HEK293 (cell line): ENCODE data around the gene ANKRD22.

Experiments
- CTCF ChIA-PET: fragments of 350-600 bp; formaldehyde crosslinking; extraction: SDS; loops from one replicate; lab custom pipeline; 2021; ENCODE audit warnings: antibody characterized with exemption; lab: Yijun Ruan, JAX
- POLR2A ChIA-PET: fragments of 300-600 bp; formaldehyde crosslinking; extraction: SDS; loops from one replicate; lab custom pipeline; 2020; ENCODE audit warnings: antibody characterized with exemption, inconsistent platforms; lab: Yijun Ruan, JAX
- H3K27ac ChIP-seq: fragments of 200-500 bp; sonication (Bioruptor generic); 2 replicates; pipeline ENCODE4 v1.5.1; 2014; ENCODE audit warnings: low read depth, low read length, control low read depth, inconsistent platforms; ENCODE audit errors: extremely low read depth
- H3K36me3 ChIP-seq, 2 experiments: fragments of 200-500 bp in 1 of 2; sonication (Bioruptor generic) in 1 of 2; 1 replicate in 1 of 2; 2 replicates in 1 of 2; pipeline ENCODE4 v1.5.1; 2014 to 2017; ENCODE audit warnings: inconsistent platforms in 2 of 2, low read length in 2 of 2; ENCODE audit not compliant: control insufficient read depth in 2 of 2, insufficient read depth in 1 of 2
- H3K4me1 ChIP-seq: fragments of 200-500 bp; sonication (Bioruptor generic); 2 replicates; pipeline ENCODE4 v1.5.1; 2014; ENCODE audit warnings: mild to moderate bottlenecking, low read length, inconsistent platforms; ENCODE audit not compliant: control insufficient read depth, insufficient read depth
- H3K4me3 ChIP-seq: 2 replicates; pipeline ENCODE4 v1.5.1; 2011; ENCODE audit warnings: low read depth, mild to moderate bottlenecking, control low read depth, low read length, moderate library complexity
- H3K9me3 ChIP-seq: fragments of 200-500 bp; sonication (Bioruptor generic); 2 replicates; pipeline ENCODE4 v1.5.1; 2014; ENCODE audit warnings: low read depth, low read length, inconsistent platforms; ENCODE audit not compliant: control insufficient read depth, insufficient read depth
- BCL11A ChIP-seq: fragments of 450-650 bp; formaldehyde crosslinking; IDR thresholded peaks from 2 replicates; pipeline ENCODE4 v1.5.1; 2016; ENCODE audit warnings: low read depth, missing biosample characterization, missing genetic modification characterization
- GFI1B ChIP-seq: fragments of 450-650 bp; formaldehyde crosslinking; IDR thresholded peaks from 2 replicates; pipeline ENCODE4 v1.5.1; 2016; ENCODE audit warnings: missing biosample characterization, missing genetic modification characterization
- KLF7 ChIP-seq: fragments of 450-650 bp; formaldehyde crosslinking; IDR thresholded peaks from 2 replicates; pipeline ENCODE4 v1.5.1; 2016; ENCODE audit warnings: missing biosample characterization, missing genetic modification characterization, borderline replicate concordance
- MYNN ChIP-seq: fragments of 450-650 bp; formaldehyde crosslinking; IDR thresholded peaks from 2 replicates; pipeline ENCODE4 v1.5.1; 2016; ENCODE audit warnings: missing biosample characterization, missing genetic modification characterization, borderline replicate concordance
- OSR2 ChIP-seq: fragments of 450-650 bp; formaldehyde crosslinking; IDR thresholded peaks from 2 replicates; pipeline ENCODE4 v1.5.1; 2016; ENCODE audit warnings: missing biosample characterization, missing genetic modification characterization
- RBAK ChIP-seq: fragments of 450-650 bp; formaldehyde crosslinking; IDR thresholded peaks from 2 replicates; pipeline ENCODE4 v1.5.1; 2016; ENCODE audit warnings: missing biosample characterization, missing genetic modification characterization
- SP2 ChIP-seq: fragments of 450-650 bp; formaldehyde crosslinking; IDR thresholded peaks from 2 replicates; pipeline ENCODE4 v1.5.1; 2016; ENCODE audit warnings: missing biosample characterization, missing genetic modification characterization
- SP7 ChIP-seq: fragments of 450-650 bp; formaldehyde crosslinking; IDR thresholded peaks from 2 replicates; pipeline ENCODE4 v1.5.1; 2016; ENCODE audit warnings: missing biosample characterization, missing genetic modification characterization
- TRIM28 ChIP-seq: IDR thresholded peaks from 2 replicates; pipeline ENCODE4 v1.6.1; 2011; ENCODE audit warnings: low read length, control low read depth, borderline replicate concordance
- YY2 ChIP-seq: fragments of 450-650 bp; formaldehyde crosslinking; IDR thresholded peaks from 2 replicates; pipeline ENCODE4 v1.5.1; 2016; ENCODE audit warnings: missing biosample characterization, missing genetic modification characterization
- ZNF350 ChIP-seq: fragments of 450-650 bp; formaldehyde crosslinking; IDR thresholded peaks from 2 replicates; pipeline ENCODE4 v1.5.0; 2017; ENCODE audit warnings: missing biosample characterization, mild to moderate bottlenecking, missing genetic modification characterization
- ZNF521 ChIP-seq: fragments of 450-650 bp; formaldehyde crosslinking; IDR thresholded peaks from 2 replicates; pipeline ENCODE4 v1.5.1; 2017; ENCODE audit warnings: missing biosample characterization, mild to moderate bottlenecking, missing genetic modification characterization
- ZNF596 ChIP-seq: fragments of 450-650 bp; IDR thresholded peaks from 2 replicates; pipeline ENCODE4 v1.5.0; 2018; ENCODE audit warnings: missing biosample characterization, mild to moderate bottlenecking, missing genetic modification characterization, moderate library complexity
- TF ChIP-seq, protein P1 (sequence below): fragments of 450-650 bp; formaldehyde crosslinking; conservative IDR thresholded peaks from 2 replicates; pipeline ENCODE4 v1.5.1; 2016; ENCODE audit warnings: low read depth, missing biosample characterization, missing genetic modification characterization
- TF ChIP-seq, protein P2 (sequence below): fragments of 450-650 bp; formaldehyde crosslinking; IDR thresholded peaks from 2 replicates; pipeline ENCODE4 v1.5.1; 2017; ENCODE audit warnings: missing biosample characterization, missing genetic modification characterization
- TF ChIP-seq, protein P3 (sequence below): fragments of 450-650 bp; formaldehyde crosslinking; IDR thresholded peaks from 2 replicates; pipeline ENCODE4 v1.5.1; 2016; ENCODE audit warnings: missing biosample characterization, missing genetic modification characterization
- TF ChIP-seq, protein P4 (sequence below): fragments of 450-650 bp; formaldehyde crosslinking; IDR thresholded peaks from 2 replicates; pipeline ENCODE4 v1.5.1; 2016; ENCODE audit warnings: missing biosample characterization, missing genetic modification characterization

The ANKRD22 gene

DNA sequence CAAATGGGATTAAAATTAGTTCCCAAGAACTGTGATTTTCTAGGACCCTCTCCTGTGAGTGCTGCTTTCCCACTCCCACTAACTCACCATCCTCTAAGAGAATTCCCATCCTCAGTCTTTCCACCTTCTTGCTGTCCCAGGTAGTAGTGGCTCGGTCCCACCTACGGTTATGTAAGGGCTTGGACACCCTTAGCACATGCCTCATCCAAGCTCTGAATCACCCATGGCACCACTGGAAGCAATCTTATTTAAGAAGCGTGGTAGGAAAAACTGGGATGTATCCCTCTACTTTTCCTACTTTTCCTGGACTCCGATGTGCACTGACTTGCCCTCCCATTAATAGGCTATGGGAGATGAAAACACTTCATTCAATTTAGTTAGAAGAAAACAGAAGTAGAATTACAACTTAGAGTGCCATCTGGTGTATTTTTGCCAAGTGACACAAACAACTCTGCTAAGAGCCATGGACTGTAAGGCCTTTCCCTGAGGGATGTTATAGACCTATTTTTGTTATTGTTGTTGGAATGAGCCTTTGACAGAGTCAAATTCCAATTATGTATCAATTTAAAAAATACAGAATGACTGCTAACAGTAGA is 13.7 kb upstream of the ANKRD22 start (continued):
- TF ChIP-seq, protein P1, sequence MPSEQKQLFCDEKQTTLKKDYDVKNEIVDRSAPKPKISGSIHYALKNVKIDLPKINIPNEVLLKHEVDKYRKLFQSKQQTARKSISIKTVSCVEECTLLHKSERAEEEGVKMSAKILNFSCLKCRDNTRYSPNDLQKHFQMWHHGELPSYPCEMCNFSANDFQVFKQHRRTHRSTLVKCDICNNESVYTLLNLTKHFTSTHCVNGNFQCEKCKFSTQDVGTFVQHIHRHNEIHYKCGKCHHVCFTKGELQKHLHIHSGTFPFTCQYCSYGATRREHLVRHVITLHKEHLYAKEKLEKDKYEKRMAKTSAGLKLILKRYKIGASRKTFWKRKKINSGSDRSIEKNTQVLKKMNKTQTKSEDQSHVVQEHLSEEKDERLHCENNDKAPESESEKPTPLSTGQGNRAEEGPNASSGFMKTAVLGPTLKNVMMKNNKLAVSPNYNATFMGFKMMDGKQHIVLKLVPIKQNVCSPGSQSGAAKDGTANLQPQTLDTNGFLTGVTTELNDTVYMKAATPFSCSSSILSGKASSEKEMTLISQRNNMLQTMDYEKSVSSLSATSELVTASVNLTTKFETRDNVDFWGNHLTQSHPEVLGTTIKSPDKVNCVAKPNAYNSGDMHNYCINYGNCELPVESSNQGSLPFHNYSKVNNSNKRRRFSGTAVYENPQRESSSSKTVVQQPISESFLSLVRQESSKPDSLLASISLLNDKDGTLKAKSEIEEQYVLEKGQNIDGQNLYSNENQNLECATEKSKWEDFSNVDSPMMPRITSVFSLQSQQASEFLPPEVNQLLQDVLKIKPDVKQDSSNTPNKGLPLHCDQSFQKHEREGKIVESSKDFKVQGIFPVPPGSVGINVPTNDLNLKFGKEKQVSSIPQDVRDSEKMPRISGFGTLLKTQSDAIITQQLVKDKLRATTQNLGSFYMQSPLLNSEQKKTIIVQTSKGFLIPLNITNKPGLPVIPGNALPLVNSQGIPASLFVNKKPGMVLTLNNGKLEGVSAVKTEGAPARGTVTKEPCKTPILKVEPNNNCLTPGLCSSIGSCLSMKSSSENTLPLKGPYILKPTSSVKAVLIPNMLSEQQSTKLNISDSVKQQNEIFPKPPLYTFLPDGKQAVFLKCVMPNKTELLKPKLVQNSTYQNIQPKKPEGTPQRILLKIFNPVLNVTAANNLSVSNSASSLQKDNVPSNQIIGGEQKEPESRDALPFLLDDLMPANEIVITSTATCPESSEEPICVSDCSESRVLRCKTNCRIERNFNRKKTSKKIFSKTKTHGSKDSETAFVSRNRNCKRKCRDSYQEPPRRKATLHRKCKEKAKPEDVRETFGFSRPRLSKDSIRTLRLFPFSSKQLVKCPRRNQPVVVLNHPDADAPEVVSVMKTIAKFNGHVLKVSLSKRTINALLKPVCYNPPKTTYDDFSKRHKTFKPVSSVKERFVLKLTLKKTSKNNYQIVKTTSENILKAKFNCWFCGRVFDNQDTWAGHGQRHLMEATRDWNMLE (tag by site-specific recombination): no peak
- no peak for TF ChIP-seq GFI1B (tag by site-specific recombination)

DNA sequence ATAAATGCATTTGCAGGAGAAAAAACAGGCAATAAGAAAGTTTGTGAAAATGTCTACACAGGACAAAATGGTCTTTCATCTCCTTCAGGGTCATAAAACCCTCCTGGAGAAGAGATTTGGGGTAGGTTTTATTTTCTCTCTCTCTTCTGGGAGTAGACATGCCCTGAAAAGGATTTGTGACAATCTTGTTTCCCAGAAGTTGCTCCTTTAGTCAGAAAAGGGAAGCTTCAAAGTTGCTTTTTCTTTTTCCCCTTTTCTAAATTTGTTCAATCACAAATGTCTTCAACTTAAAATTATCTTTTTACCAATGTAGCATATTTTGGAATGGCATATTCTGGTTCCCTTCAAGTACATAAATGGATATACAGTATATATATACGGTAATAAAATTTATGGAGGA is 9.4 kb upstream of the ANKRD22 start:
- no peak for TF ChIP-seq BCL11A (tag by site-specific recombination)
- no peaks in the 10 kb centered on the region for H3K9me3 ChIP-seq
- H3K4me3 ChIP-seq: no peak overlapping the region
- CTCF ChIA-PET: interaction anchor here (1.0 to 1.2 kb wide), 2 partner anchors 25 to 74 kb away, joined by 3 to 4 read pairs; no protein-coding TSS in a partner anchor
- no peaks in the 10 kb centered on the region for H3K36me3 ChIP-seq
- POLR2A ChIA-PET: no interaction called here
- peaks cover 4% of the 10 kb centered on the region; the same call in 1 of the 2 replicates for H3K4me1 ChIP-seq
- H3K27ac ChIP-seq: no peak overlapping the region

DNA sequence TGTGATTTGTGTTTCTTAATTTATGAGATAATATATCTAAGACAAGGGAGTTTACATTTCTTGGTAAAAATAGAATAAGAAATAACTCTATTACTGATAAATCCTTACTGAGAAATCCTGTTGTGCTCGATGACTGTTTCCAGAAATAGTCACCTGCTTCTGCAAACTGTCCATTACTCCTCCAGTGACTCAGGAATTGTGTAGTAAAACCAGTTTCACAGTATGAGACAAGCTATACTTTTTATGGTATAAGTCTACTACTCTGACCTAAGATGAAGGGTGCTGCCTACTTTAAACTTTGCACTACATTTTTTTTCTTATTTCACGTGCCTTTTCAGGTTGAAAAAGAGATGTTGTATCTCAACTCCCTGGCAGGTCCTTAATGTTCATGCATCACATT is 6.8 kb upstream of the ANKRD22 start:
- ChIA-PET CTCF (interaction anchor here (0.5 to 1.0 kb wide), 5 partner anchors 20 to 1989 kb away, joined by 3 read pairs; no protein-coding TSS in a partner anchor), POLR2A (no interaction called here)
- no peaks in the 10 kb centered on the region for H3K9me3 ChIP-seq
- TF ChIP-seq KLF7 (tag by site-specific recombination) (no peak), YY2 (no peak)
- TF ChIP-seq, protein P2, sequence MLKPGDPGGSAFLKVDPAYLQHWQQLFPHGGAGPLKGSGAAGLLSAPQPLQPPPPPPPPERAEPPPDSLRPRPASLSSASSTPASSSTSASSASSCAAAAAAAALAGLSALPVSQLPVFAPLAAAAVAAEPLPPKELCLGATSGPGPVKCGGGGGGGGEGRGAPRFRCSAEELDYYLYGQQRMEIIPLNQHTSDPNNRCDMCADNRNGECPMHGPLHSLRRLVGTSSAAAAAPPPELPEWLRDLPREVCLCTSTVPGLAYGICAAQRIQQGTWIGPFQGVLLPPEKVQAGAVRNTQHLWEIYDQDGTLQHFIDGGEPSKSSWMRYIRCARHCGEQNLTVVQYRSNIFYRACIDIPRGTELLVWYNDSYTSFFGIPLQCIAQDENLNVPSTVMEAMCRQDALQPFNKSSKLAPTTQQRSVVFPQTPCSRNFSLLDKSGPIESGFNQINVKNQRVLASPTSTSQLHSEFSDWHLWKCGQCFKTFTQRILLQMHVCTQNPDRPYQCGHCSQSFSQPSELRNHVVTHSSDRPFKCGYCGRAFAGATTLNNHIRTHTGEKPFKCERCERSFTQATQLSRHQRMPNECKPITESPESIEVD (tag by site-specific recombination): 0 out of 2 replicates have a peak, but pooled peaks have one; percentile 6
- H3K4me1 ChIP-seq: peaks cover 8% of the 10 kb centered on the region; the same call in 1 of the 2 replicates
- no peak overlapping the region for H3K4me3 ChIP-seq
- H3K36me3 ChIP-seq: no peaks in the 10 kb centered on the region
- H3K27ac ChIP-seq: no peak overlapping the region

DNA sequence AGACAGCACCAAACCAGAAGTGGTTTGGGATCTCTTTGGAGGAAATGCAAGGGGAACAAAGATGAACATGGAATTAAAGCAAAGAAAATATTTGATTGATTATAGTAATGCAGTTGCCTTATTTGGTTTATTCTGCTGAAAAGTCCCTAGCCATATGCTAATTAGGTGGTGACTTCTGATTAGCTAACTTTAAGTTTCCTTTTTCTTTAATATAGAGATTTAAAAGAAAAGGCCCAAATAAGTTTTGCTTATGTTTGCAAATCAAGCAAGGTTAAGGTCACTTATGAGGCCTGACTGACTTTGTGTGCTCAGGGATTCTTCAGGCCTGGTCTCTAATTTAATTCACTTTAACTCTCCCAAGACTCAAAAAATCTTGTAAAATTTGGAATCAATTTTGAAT is 6.2 kb upstream of the ANKRD22 start:
- no peak overlapping the region for H3K4me3 ChIP-seq
- H3K36me3 ChIP-seq: no peaks in the 10 kb centered on the region
- no peak overlapping the region for H3K27ac ChIP-seq
- CTCF ChIA-PET: interaction anchor here (0.5 to 1.7 kb wide), 2 partner anchors 76 to 473 kb away, joined by 3 to 5 read pairs; no protein-coding TSS in a partner anchor
- peaks cover 8% of the 10 kb centered on the region; the same call in 1 of the 2 replicates for H3K4me1 ChIP-seq
- POLR2A ChIA-PET: no interaction called here
- no peaks in the 10 kb centered on the region for H3K9me3 ChIP-seq
- TF ChIP-seq KLF7 (tag by site-specific recombination): no peak
- no peak for TF ChIP-seq RBAK
- TF ChIP-seq OSR2 (tag by site-specific recombination): no peak
- no peak for TF ChIP-seq ZNF596 (tag by site-specific recombination)
- no peak for TF ChIP-seq ZNF521 (tag by site-specific recombination)
- no peak for TF ChIP-seq SP7 (tag by site-specific recombination)
- no peak for TF ChIP-seq ZNF350
- no peak for TF ChIP-seq SP2 (tag by site-specific recombination)
- no peak for TF ChIP-seq TRIM28
- TF ChIP-seq, protein P3, sequence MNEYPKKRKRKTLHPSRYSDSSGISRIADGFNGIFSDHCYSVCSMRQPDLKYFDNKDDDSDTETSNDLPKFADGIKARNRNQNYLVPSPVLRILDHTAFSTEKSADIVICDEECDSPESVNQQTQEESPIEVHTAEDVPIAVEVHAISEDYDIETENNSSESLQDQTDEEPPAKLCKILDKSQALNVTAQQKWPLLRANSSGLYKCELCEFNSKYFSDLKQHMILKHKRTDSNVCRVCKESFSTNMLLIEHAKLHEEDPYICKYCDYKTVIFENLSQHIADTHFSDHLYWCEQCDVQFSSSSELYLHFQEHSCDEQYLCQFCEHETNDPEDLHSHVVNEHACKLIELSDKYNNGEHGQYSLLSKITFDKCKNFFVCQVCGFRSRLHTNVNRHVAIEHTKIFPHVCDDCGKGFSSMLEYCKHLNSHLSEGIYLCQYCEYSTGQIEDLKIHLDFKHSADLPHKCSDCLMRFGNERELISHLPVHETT (tag by site-specific recombination): no peak
- TF ChIP-seq, protein P4, sequence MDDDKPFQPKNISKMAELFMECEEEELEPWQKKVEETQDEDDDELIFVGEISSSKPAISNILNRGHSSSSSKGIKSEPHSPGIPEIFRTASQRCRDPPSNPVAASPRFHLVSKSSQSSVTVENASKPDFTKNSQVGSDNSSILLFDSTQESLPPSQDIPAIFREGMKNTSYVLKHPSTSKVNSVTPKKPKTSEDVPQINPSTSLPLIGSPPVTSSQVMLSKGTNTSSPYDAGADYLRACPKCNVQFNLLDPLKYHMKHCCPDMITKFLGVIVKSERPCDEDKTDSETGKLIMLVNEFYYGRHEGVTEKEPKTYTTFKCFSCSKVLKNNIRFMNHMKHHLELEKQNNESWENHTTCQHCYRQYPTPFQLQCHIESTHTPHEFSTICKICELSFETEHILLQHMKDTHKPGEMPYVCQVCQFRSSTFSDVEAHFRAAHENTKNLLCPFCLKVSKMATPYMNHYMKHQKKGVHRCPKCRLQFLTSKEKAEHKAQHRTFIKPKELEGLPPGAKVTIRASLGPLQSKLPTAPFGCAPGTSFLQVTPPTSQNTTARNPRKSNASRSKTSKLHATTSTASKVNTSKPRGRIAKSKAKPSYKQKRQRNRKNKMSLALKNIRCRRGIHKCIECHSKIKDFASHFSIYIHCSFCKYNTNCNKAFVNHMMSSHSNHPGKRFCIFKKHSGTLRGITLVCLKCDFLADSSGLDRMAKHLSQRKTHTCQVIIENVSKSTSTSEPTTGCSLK (tag by site-specific recombination): no peak
- no peak for TF ChIP-seq MYNN
